Prostate gland (tissue), 2 donors: ENCODE data around the gene ATF6.

ENCODE experiments used
- POLR2A ChIP-seq: fragments of 450-650 bp; IDR thresholded peaks from one replicate; pipeline ENCODE4 v1.6.1; 2016; ENCODE audit warnings: antibody characterized with exemption, mild to moderate bottlenecking
- TF ChIP-seq, protein P1 (sequence below), 4 experiments: fragments of 200-600 bp in 2 of 4; fragments of 450-650 bp in 2 of 4; sonication (generic) in 2 of 4; IDR thresholded peaks; 1 replicate in 3 of 4; 2 replicates in 1 of 4; pipeline ENCODE4 v1.5.1; 2016 to 2019; ENCODE audit warnings: antibody characterized with exemption in 4 of 4, mild to moderate bottlenecking in 2 of 4, moderate library complexity in 2 of 4

- TF ChIP-seq, protein P1, sequence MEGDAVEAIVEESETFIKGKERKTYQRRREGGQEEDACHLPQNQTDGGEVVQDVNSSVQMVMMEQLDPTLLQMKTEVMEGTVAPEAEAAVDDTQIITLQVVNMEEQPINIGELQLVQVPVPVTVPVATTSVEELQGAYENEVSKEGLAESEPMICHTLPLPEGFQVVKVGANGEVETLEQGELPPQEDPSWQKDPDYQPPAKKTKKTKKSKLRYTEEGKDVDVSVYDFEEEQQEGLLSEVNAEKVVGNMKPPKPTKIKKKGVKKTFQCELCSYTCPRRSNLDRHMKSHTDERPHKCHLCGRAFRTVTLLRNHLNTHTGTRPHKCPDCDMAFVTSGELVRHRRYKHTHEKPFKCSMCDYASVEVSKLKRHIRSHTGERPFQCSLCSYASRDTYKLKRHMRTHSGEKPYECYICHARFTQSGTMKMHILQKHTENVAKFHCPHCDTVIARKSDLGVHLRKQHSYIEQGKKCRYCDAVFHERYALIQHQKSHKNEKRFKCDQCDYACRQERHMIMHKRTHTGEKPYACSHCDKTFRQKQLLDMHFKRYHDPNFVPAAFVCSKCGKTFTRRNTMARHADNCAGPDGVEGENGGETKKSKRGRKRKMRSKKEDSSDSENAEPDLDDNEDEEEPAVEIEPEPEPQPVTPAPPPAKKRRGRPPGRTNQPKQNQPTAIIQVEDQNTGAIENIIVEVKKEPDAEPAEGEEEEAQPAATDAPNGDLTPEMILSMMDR (IDR thresholded peaks at IDR 0.05): no peak
- TF ChIP-seq POLR2A: no peak
These were observed 220.2 kb downstream of the ATF6 start for GRCh38 chr1:161986328-161986727.
